Muscle of leg (tissue), 11 donors: ENCODE measurements around the gene CACNA1C. TPM values are rescaled to one million over a fixed set of nuclear protein-coding genes. Genes with fewer than 3 reads are reported as not detected.

ENCODE experiments used
- DNase-seq: peaks from one replicate; pipeline ENCODE4 v3.0.0; 2013
- H3K27ac ChIP-seq: one replicate; pipeline ENCODE4 v1.5.1; 2013; ENCODE audit warnings: mild to moderate bottlenecking, low read length, control low read depth
- H3K27me3 ChIP-seq: one replicate; pipeline ENCODE4 v1.6.1; 2013; ENCODE audit warnings: low read length; ENCODE audit not compliant: control insufficient read depth, insufficient read depth
- H3K36me3 ChIP-seq: one replicate; pipeline ENCODE4 v1.6.1; 2013; ENCODE audit warnings: low read length; ENCODE audit not compliant: control insufficient read depth, insufficient read depth
- H3K4me1 ChIP-seq: one replicate; pipeline ENCODE4 v1.6.1; 2013; ENCODE audit warnings: low read length; ENCODE audit not compliant: control insufficient read depth, insufficient read depth
- H3K4me3 ChIP-seq: one replicate; pipeline ENCODE4 v1.5.1; 2013; ENCODE audit warnings: low read length, control low read depth
- H3K9me3 ChIP-seq: replicated peaks from 2 replicates; pipeline ENCODE4 v1.6.1; 2013; ENCODE audit warnings: low read depth, low read length; ENCODE audit not compliant: control insufficient read depth
- WGBS: methylation state at CpG from one replicate; pipeline ENCODE4 v1.1.5; 2013; ENCODE audit warnings: missing lambda C conversion rate; ENCODE audit not compliant: insufficient coverage; 5-methylcytosine and 5-hydroxymethylcytosine counted together
- polyA plus RNA-seq, 8 donors: library from polyadenylated mRNA; unstranded; fragments of 120-200 nt; gene quantifications; one replicate each; pipeline versions ENCODE4 v1.2.1 to v1.2.3, GENCODE V29; 2013; ENCODE audit warnings: inconsistent platforms in 1 of 8, low replicate concordance in 1 of 8; ENCODE audit not compliant: insufficient read length in 8 of 8, insufficient read depth in 1 of 8
- total RNA-seq: library from RNA; stranded (reverse); fragments of 120-200 nt; gene quantifications from one replicate; pipeline ENCODE4 v1.2.4, GENCODE V29; 2013

CACNA1C gene
- total and polyA plus RNA-seq, 9 donors, result 1.9 to 4.3 (median 3.6) TPM

- Histone ChIP-seq H3K36me3 (no peaks in the 10 kb centered on the region), H3K27ac (no peak overlapping the region), H3K4me1 (peaks cover 7% of the 10 kb centered on the region), H3K9me3 (no peaks in the 10 kb centered on the region), H3K4me3 (no peak overlapping the region), H3K27me3 (no peaks in the 10 kb centered on the region)
- no peak for DNase-seq
- 90% methylated on average over 8 of the region's 10 CpGs for WGBS
Measured at GRCh38 chr12:2108975-2109671, 56.3 kb downstream of the CACNA1C start.

GRCh38 chr12:2110127-2110526 lies 57.3 kb downstream of the CACNA1C start:
- Histone ChIP-seq H3K9me3 (no peaks in the 10 kb centered on the region), H3K4me3 (no peak overlapping the region), H3K27me3 (no peaks in the 10 kb centered on the region), H3K27ac (no peak overlapping the region), H3K36me3 (no peaks in the 10 kb centered on the region), H3K4me1 (peaks cover 7% of the 10 kb centered on the region)
- WGBS, result 85% methylated on average over 5 of the region's 5 CpGs
- DNase-seq, result no peak

- Histone ChIP-seq H3K9me3 (no peaks in the 10 kb centered on the region), H3K36me3 (no peaks in the 10 kb centered on the region), H3K4me3 (no peak overlapping the region), H3K27me3 (no peaks in the 10 kb centered on the region), H3K27ac (no peak overlapping the region), H3K4me1 (peaks cover 7% of the 10 kb centered on the region)
- 78% methylated on average over 14 of the region's 16 CpGs for WGBS
- DNase-seq, result peak; percentile 12
Measured at GRCh38 chr12:2110849-2111566, 58.2 kb downstream of the CACNA1C start.

- no peaks in the 10 kb centered on the region for H3K27me3 ChIP-seq
- no peak overlapping the region for H3K27ac ChIP-seq
- WGBS, result 76% methylated on average over 9 of the region's 13 CpGs
- H3K4me3 ChIP-seq, result no peak overlapping the region
- no peak for DNase-seq
- H3K9me3 ChIP-seq, result no peaks in the 10 kb centered on the region
- H3K4me1 ChIP-seq, result peaks cover 7% of the 10 kb centered on the region
- no peaks in the 10 kb centered on the region for H3K36me3 ChIP-seq
Measured at GRCh38 chr12:2111826-2112225, 59.0 kb downstream of the CACNA1C start.

- WGBS, result 88% methylated on average over 7 of the region's 7 CpGs
Measured at GRCh38 chr12:2112401-2112800, 59.6 kb downstream of the CACNA1C start.

GRCh38 chr12:2113119-2113912 lies 60.5 kb downstream of the CACNA1C start:
- Histone ChIP-seq H3K4me1 (peaks cover 7% of the 10 kb centered on the region), H3K27ac (no peak overlapping the region), H3K9me3 (no peaks in the 10 kb centered on the region), H3K36me3 (no peaks in the 10 kb centered on the region), H3K27me3 (no peaks in the 10 kb centered on the region), H3K4me3 (no peak overlapping the region)
- 93% methylated on average over 14 of the region's 14 CpGs for WGBS
- no peak for DNase-seq

More at GRCh38 chr12:2112401-2112800, 59.6 kb downstream of the CACNA1C start:
- Histone ChIP-seq H3K27ac (no peak overlapping the region), H3K9me3 (no peaks in the 10 kb centered on the region), H3K27me3 (no peaks in the 10 kb centered on the region), H3K36me3 (no peaks in the 10 kb centered on the region), H3K4me3 (no peak overlapping the region), H3K4me1 (peaks cover 7% of the 10 kb centered on the region)
- DNase-seq, result no peak

- Histone ChIP-seq H3K27me3 (no peaks in the 10 kb centered on the region), H3K9me3 (no peaks in the 10 kb centered on the region), H3K27ac (no peak overlapping the region), H3K4me1 (peaks cover 7% of the 10 kb centered on the region), H3K4me3 (no peak overlapping the region), H3K36me3 (no peaks in the 10 kb centered on the region)
- no peak for DNase-seq
- no CpG with 5 or more reads among the region's 2 CpGs for WGBS
Measured at GRCh38 chr12:2114071-2114470, 61.3 kb downstream of the CACNA1C start.

GRCh38 chr12:2115101-2115845 lies 62.5 kb downstream of the CACNA1C start:
- no peak overlapping the region for H3K27ac ChIP-seq
- peaks cover 17% of the 10 kb centered on the region for H3K4me1 ChIP-seq
- WGBS, result 94% methylated on average over 28 of the region's 31 CpGs
- H3K4me3 ChIP-seq, result no peak overlapping the region
- H3K9me3 ChIP-seq, result no peaks in the 10 kb centered on the region
- H3K36me3 ChIP-seq, result no peaks in the 10 kb centered on the region
- H3K27me3 ChIP-seq, result no peaks in the 10 kb centered on the region
- no peak for DNase-seq

GRCh38 chr12:2117541-2117940 lies 64.8 kb downstream of the CACNA1C start:
- no peak for DNase-seq
- Histone ChIP-seq H3K9me3 (no peaks in the 10 kb centered on the region), H3K4me3 (no peak overlapping the region), H3K27ac (no peak overlapping the region), H3K36me3 (no peaks in the 10 kb centered on the region), H3K4me1 (peaks cover 15% of the 10 kb centered on the region), H3K27me3 (no peaks in the 10 kb centered on the region)
- WGBS, result 97% methylated on average over 4 of the region's 7 CpGs
